ENCODE measurements around the gene SOD3.

Gene SOD3

GRCh38 chr4:24780936-24781495, 14.4 kb upstream of the SOD3 start:
- TF ChIP-seq, protein P1, sequence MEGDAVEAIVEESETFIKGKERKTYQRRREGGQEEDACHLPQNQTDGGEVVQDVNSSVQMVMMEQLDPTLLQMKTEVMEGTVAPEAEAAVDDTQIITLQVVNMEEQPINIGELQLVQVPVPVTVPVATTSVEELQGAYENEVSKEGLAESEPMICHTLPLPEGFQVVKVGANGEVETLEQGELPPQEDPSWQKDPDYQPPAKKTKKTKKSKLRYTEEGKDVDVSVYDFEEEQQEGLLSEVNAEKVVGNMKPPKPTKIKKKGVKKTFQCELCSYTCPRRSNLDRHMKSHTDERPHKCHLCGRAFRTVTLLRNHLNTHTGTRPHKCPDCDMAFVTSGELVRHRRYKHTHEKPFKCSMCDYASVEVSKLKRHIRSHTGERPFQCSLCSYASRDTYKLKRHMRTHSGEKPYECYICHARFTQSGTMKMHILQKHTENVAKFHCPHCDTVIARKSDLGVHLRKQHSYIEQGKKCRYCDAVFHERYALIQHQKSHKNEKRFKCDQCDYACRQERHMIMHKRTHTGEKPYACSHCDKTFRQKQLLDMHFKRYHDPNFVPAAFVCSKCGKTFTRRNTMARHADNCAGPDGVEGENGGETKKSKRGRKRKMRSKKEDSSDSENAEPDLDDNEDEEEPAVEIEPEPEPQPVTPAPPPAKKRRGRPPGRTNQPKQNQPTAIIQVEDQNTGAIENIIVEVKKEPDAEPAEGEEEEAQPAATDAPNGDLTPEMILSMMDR (IDR thresholded peaks at IDR 0.05; ENCODE audit: low read depth, low read length, missing control alignments), result no peak
- in situ Hi-C loops (cut with HindIII; ENCODE audit: low sequenced_read_pairs), result no loop called here
- DNase-seq (ENCODE audit: low read depth), result no peak
- no peak overlapping the region for H3K4me3 ChIP-seq (ENCODE audit: low read depth, low read length)

- in situ Hi-C loops (cut with HindIII; ENCODE audit: low sequenced_read_pairs), result no loop called here
- TF ChIP-seq, protein P1 (IDR thresholded peaks at IDR 0.05; ENCODE audit: low read depth, low read length, missing control alignments), result no peak
- DNase-seq (ENCODE audit: low read depth), result no peak
- H3K4me3 ChIP-seq (ENCODE audit: low read depth, low read length), result no peak overlapping the region
Observed at GRCh38 chr4:24781999-24782745, 13.2 kb upstream of the SOD3 start.

GRCh38 chr4:24783506-24783905, 11.9 kb upstream of the SOD3 start:
- TF ChIP-seq, protein P1 (IDR thresholded peaks at IDR 0.05; ENCODE audit: low read depth, low read length, missing control alignments), result no peak
- in situ Hi-C loops (cut with HindIII; ENCODE audit: low sequenced_read_pairs), result no loop called here
- DNase-seq (ENCODE audit: low read depth), result no peak
- H3K4me3 ChIP-seq (ENCODE audit: low read depth, low read length), result no peak overlapping the region

DNA sequence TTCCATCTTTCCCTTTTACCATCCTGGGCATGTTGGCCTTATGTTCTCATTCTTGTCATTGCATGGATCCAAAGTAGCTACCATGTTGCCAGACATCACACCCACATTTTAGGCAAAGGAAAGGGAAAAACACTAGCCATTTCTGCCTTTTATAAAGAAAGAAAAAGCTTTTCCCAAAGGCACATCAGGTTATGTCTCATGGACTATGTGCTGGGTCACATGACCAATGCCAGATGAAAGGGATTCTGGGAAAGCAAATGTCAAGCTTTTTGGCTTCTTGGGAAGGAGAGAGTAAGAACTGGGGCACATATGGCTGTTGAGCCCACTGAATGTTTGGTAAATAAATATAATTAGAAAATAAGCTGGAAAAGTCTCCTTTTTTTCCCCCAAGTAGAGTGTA, 4.3 kb upstream of the SOD3 start:
- DNase-seq (ENCODE audit: low read depth), result no peak
- H3K4me3 ChIP-seq (ENCODE audit: low read depth, low read length), result no peak overlapping the region
- in situ Hi-C loops (cut with HindIII; ENCODE audit: low sequenced_read_pairs), result no loop called here
- TF ChIP-seq, protein P1 (IDR thresholded peaks at IDR 0.05; ENCODE audit: low read depth, low read length, missing control alignments), result no peak

- in situ Hi-C loops (cut with HindIII; ENCODE audit: low sequenced_read_pairs), result no loop called here
- DNase-seq (ENCODE audit: low read depth), result no peak
- H3K4me3 ChIP-seq (ENCODE audit: low read depth, low read length), result no peak overlapping the region
- TF ChIP-seq, protein P1 (IDR thresholded peaks at IDR 0.05; ENCODE audit: low read depth, low read length, missing control alignments), result no peak
Observed at GRCh38 chr4:24792552-24792951, 2.8 kb upstream of the SOD3 start.

- in situ Hi-C loops (cut with HindIII; ENCODE audit: low sequenced_read_pairs), result no loop called here
- H3K4me3 ChIP-seq (ENCODE audit: low read depth, low read length), result no peak overlapping the region
- no peak for DNase-seq (ENCODE audit: low read depth)
- TF ChIP-seq, protein P1 (IDR thresholded peaks at IDR 0.05; ENCODE audit: low read depth, low read length, missing control alignments), result peak; percentile 43
Observed at GRCh38 chr4:24793219-24794005, 2.0 kb upstream of the SOD3 start.
